Retina (tissue), 1 donor: ENCODE measurements around the gene RFNG.
"Not testable (repeated sequence)": the region's sequence is repeated elsewhere in the genome, so short reads cannot be mapped to it uniquely, and the experiment has no call there.

Source experiments
- DNase-seq: peaks from one replicate; pipeline ENCODE4 v3.0.0-alpha.2; 2016

RFNG gene

DNA sequence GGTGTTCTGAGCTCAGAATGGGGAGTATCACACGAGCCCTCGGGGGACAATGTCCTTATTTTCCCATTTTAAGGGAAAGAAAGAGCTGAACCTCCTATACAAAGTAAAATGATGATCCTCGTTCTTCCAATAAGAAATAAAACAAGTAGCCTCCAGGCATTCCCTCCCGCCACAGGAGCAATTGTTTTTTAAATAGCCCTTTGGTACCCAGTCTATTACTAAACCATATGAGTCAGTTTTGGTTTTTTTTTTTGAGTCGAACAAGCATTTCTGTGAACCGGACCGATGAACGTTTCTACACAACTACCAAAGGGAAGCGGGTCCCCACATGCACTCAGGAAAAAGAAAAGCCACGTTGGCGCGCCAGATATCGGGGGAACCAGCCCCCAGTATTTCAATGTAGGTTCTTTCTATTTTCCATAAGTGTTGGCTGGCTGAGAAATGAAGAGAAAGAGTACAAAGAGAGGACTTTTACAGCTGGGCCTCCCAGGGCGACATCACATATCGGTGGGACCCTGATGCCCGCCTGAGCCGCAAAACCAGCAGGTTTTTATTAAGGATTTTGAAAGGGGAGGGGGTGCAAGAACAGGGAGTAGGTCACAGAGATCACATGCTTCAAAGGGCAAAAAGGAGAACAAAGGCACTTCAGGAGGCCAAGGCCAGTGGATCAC lies 10.3 kb downstream of the RFNG start:
- no peak for DNase-seq

DNA sequence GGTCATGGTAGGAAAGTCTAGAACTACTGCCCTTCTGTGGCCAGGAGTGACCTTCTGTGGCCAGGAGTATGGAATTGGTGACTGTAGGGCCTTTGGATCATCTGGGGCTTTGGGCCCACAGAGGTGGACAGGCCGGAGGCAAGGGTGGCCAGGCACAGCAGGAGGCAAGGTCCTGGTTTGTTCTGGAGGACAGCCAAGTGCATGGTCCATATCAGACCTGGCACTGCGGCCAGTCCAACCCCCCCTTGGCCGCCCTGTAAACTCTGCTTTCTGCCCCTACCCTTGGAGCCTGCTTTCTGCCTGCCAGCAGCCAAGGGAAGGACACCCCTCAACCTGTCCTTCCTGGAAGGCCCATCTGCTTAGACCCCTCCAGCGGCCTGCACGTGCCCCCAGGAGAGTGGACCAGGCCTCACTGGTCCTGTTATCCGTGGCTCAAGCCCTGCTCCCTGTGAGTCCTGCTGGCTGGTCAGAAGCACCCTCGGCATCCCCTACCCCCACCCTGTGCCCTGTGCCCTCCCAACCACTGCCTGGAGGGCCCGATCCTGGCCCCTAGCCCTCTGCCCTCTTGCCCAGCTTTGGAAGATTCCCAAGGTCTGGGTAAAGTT lies 11.8 kb downstream of the RFNG start:
- no peak for DNase-seq

DNA sequence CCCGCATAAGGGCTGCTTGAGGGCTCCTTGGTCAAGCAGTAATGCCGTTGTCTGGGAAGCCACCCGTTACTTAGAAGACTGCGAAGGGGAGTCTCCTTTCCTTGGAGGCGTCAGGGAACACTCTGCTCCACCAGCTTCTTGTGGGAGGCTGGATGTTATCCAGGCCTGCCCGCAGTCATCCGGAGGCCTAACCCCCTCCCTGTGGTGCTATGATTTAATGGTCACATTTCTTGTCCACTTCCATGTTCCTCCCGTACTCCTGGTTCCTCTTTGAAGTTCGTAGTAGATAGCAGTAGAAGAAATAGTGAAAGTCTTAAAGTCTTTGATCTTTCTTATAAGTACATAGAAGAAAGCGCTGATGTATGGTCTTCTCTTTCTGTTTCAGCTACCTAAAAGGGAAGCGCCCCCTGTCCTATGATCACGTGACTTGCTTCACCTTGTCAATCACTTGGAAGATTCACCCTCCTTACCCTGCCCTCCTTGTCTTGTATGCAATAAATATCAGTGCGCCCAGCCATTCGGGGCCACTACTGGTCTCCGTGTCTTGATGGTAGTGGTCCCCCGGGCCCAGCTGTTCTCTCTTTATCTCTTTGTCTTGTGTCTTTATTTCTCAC lies 12.7 kb downstream of the RFNG start:
- DNase-seq, result not testable (repeated sequence)

DNA sequence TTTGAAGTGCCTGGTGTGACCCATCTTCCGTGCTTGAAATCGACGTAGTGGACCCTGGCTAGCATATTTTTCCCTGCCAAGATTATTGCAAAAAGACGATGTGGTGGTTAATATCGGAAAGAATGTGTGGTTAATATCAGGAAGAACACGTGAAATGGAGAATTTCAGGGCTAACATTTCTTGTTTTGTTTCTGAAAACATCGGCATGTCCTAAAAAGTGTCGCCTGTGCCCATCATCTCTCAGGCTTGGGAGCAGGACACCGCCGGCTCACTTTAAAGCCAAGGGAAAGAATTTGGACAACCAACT lies 13.8 kb downstream of the RFNG start:
- no peak for DNase-seq

DNA sequence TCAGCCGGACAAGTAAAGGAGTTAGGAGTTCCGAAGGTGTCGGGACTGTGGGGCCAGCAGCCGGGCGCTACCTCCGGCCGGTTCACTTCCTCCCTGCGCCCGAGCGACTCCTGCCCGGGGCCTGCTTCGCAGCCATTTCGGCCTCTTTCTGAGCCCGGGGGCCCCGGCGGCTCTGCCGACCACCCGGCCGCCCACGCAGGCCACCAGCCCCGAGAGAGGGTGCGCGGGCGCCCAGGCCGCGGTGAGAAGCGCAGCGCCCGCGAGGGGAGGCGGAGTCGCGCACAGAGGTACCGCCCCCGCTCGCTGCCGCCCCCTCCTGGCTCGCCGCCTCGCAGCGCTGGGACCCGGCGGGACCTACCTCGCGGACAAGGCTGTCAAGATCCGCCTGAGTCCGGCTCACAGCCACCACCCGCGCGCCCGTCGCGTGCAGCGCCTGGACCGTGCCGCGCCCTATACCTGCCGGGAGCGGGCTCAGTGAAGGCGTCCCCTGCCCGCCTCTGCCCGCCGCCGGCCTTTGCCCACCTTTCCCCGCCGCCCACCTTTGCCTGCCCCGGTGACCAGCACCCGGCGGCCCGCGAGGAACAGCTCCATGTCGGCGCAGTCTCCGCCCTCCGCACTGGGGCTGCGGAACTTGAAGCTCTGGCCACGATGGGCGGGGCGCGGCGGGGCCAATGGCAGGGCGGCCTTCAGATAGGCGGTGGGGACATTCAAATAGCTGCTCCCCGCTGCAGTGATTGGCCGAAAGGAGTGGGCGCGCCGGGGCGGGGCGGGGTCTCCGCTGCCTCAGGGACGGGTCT lies 14.3 kb downstream of the RFNG start, which contains the start of gene DCXR:
DCXR (minus strand) TSS at position 606 of the 797 bp plus-strand sequence; CDS start at position 591, 15 bp downstream.
- DNase-seq, result peak; percentile 98

DNA sequence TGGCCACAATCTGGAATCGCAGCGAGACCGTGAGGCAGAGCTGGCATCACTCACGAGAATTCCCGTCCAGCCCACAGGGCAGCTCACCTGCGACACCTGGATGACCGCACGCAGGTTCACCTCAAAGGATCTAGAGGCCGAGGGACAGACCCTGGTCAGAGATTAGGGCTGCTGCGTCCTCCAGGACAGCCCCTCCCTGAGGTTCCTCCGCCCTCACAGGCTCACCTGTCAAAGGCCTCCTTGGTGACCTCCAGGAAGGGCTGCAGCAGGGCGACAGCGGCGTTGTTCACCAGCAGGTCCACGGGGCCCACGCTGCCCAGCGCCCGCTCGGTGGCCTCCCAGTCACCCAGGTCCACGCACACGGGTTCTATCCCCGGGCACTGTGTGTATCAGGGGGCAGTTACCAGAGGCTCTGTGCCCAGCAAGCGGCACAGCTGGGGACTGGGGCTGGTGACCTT lies 14.9 kb downstream of the RFNG start:
- DNase-seq, result no peak

DNA sequence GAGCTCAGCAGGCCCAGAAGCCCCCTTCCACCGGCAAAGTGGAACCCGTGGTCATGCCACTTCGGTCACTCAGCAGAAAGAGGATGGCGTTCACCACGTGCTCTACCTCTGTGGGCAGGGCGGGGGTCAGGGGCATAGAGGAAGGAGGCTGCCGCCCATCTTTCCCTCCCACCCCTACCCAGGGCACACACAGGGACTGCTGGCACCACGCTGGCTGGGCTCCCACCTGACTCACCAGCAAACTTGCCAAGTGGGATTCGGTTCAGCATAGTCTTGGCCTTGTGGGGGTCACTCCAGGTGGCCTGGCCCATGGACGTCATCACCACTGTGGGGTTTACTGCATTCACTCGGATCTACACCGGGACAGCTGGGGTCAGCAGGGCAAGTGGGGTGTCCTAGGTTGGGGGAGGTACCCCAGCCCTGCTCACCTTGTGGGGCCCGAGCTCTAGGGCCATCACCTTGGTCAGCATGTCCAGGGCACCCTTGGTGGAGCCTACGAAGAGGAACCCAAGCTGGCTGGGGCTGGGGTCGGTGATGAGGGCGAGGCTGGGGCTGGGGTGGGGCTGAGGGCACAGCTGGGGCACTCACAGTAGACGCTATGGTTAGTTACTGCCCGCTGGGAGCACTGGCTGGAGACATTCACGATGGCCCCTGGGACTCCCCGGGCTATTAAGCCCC lies 15.5 kb downstream of the RFNG start:
- DNase-seq, result no peak

DNA sequence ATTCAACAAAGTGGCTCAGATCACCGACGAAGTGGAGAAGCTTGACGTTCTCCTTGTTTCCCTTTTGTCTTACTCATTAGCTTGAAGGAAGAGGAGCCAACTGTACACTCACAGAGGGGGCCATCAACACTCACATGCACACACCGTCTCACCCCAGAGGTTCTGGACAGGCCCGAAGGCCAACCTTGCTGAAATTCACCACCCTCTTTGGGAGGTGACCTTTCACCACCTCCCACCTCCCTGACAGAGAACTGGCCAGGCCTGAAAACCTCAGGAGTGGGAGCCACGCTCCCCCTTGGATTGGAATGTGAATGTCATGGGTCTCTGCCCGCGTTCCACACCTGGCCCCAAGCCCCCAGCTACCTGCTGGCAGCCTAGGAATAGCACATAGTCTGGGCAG lies 16.1 kb downstream of the RFNG start:
- no peak for DNase-seq

DNA sequence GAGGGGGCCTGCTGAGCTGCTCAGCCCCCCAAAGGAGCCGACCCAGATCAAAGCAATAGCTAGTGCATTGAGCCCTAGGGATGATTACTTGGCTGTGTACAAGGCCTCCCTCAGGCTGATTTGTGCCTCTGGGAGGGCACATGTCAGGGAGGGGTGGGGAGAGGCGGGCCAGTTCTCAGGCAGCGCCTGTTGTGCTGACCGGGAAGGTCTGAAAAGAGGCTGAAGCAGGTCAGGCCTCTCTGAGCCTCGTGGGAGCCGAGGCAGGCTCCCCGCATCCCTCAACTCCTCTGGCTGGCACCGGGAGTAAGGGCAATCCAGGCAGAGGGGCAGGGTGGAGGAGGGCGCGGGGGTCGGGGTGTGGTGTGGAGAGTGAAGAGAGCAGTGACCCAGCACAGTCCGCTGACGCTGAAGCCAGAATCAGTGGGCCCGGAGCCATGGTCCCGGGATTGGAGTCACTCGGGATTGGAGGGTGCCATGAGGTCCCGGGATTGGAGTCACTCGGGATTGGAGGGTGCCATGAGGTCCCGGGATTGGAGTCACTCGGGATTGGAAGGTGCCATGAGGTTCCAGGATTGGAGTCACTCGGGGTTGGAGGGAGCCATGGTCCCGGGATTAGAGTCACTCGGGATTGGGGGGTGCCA lies 17.1 kb downstream of the RFNG start:
- DNase-seq, result no peak

DNA sequence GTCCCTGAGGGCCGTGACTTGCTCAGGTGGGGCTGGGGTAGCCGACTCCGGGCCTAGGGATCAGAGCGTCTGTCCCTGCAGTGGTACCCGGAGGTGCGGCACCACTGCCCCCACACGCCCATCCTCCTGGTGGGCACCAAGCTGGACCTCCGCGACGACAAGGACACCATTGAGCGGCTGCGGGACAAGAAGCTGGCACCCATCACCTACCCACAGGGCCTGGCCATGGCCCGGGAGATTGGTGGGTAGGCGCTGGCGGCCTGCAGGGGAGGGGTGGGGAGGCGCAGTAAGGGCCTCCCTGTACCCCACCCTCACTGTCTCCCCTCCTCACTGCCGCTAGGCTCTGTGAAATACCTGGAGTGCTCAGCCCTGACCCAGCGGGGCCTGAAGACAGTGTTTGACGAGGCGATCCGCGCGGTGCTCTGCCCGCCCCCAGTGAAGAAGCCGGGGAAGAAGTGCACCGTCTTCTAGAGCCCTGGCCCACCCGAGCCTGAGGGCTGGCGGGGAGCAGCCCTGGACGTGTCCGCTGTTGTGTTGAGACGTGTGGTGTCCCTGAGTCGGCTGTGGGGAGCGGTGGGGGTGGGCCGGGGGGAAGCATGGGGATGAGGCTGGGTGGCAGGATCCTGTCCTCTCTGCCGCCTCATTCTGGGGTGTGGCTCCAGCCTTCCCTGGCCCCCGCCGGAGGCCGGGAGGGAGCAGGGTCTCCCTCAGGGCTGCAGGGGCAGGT lies 18.1 kb downstream of the RFNG start:
- DNase-seq, result no peak

DNA sequence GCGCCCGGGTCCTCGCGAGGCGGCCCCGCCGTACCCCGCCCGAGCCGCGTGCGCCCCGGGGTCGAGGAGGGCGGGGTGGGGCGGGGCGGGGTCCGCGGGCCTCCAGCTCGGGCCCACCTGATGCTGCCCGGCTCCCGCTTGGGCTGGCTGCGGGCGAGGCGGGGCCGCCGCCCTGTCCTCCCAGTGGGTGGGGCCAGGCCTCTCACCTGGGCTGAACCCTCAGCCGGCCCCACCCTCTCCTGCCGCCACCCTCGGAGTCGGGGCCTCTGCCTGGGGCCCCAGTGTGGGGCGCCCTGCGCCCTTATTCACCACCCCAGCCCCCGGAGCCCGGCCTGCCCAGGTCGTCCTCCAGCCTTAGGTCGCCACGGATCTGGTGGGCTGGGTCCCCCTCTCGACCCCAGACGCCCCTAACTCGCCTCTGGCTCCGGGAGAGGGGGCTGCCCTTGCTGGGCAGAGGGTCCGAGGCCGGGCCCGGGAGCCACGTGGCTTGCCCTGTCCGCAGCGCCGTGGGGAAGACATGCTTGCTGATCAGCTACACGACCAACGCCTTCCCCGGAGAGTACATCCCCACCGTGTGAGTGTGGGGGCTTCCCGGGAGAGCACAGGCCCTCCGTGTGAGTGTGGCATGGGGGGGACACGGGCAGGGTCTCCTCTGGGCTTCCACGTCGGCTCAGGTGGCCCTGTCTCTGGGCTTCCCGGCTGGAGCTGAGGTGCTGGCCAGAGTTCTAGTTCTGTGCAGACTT lies 19.6 kb downstream of the RFNG start:
- no peak for DNase-seq

DNA sequence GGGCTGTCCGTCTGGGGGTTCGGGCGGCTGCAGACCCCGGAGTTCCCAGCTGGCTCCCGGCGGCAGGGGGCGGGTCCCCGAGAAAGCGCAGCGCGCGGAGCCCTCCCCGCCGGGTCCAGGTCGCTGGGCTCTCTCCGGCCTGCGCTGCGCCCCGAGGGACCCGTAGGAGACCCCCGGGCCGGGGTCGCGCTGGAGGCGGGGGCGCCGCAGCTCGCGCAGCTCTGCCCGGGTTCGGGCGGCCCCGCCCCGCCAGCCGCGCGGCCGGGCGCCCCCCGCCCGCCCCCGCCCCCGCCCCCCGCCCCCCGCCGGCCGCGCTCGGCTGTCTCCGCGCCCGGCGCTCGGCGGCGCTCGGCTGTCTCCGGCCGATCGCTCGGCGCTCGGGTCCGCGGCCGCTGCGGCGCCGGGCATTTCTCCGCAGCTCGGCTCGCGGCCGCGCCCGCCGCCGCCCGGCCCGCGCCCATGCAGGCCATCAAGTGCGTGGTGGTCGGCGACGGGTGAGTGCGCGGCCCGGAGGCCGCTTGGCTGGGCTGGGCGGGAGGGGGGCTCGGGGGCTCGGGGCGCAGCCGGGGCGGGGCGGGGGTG lies 20.2 kb downstream of the RFNG start, which contains the start of gene RAC3:
RAC3 (plus strand) TSS at position 376 of the 582 bp plus-strand sequence; CDS start at position 460, 84 bp downstream.
- no peak for DNase-seq

DNA sequence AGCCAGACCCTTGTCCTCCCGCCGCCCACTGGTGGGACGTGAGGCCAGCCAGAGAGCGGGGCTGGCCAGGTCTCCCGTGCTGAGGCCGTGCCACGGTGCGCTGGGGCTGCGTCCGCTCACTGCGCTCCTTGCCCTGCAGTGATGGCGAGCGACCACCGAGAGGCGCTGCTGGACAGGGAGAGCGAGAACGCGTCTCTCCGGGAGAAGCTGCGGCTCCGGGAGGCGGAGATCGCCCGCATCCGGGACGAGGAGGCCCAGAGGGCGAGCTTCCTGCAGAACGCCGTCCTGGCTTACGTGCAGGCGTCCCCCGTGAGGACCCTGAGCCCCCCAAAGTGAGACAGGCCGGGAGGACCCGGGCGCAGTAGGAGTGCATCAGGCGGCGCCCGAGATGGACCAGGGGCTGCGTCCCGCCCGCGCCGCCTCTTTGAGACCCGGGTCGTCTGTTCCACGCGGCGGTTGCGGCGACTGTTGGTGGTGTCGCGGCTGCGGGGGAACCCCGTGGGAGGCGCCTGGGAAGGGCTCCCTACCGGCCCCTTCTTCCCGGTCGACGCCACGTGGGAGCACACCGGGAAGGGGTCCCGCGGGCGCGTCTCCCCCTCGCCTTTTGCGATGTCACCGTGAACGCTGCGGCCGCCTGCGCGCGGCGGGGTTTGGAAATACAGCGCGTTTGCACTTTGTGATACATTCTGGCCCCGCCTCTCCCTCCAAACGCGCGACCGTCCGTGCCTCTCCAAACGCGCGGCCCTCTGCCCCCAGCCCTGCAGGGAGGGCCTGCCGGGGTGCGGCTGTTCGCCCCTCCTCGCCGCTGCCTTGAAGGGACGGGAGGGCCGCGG lies 20.9 kb downstream of the RFNG start:
- peak; percentile 94 for DNase-seq

DNA sequence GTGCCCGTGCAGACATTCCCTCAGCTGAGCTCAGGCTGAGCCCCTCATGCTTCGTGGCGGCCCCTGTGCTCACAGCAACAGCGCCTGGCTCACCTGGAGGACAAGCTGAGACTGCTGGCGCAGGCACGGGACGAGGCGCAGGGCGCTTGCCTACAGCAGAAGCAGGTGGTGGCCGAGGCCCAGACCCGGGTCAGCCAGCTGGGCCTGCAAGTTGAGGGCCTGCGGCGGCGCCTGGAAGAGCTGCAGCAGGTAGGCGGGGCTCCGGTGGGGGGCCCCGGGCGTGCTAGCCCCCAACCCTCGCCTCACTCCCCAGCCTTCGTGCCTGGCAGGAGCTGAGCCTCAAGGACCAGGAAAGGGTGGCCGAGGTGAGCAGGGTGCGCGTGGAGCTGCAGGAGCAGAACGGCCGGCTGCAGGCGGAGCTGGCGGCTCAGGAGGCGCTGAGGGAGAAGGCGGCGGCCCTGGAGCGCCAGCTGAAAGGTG lies 21.6 kb downstream of the RFNG start:
- DNase-seq, result no peak

DNA sequence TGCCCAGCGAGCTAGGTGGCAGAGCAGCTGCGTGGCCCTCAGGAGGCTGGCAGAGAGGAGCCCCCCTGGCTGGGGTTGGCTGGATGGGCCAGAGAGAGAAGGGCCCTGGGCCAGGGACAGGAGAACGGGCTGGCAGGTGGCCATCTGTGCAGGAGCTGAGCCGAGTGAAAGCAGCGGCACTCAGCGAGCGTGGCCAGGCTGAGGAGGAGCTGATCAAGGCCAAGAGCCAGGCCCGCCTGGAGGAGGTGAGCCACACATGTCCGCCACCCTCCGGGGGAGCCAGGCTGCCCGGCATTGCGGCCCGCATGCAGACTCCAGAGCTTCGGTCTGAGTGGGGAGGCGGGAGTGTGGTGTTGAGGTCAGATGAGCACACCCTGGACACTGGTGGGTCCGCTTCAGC lies 22.2 kb downstream of the RFNG start:
- no peak for DNase-seq

DNA sequence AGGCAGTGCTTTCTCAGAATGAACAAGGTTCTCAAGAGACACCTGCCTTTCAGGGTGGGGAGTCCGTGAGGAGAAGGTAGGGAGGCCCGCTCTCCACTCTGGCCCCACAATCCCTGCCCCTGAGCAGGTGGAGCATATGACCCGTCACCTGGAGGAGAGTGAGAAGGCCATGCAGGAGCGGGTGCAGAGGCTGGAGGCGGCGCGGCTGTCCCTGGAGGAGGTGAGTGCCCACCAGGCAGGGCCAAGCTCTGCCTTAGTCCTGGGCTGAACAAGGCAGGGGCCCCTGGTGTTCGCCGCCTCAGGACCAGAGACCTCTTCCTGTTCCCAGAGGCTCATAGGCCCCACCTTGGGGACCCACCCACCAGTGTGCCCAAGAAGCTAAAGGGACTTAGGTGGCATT lies 22.6 kb downstream of the RFNG start:
- DNase-seq, result no peak

DNA sequence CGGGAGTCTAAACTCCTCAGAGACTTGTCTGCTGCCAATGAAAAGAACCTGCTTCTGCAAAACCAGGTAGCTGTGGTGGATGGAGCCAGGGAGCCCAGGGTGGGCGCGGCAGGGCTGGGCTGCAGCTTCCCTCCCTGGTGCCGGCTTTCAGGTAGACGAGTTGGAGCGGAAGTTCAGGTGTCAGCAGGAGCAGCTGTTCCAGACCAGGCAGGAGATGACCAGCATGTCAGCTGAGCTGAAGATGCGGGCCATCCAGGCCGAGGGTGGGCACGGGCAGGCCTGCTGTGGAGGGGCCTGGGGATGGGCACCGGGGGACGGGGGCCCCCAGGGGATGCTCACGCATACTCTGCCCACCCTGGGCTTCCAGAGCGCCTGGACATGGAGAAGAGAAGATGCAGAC lies 23.4 kb downstream of the RFNG start:
- DNase-seq, result no peak

DNA sequence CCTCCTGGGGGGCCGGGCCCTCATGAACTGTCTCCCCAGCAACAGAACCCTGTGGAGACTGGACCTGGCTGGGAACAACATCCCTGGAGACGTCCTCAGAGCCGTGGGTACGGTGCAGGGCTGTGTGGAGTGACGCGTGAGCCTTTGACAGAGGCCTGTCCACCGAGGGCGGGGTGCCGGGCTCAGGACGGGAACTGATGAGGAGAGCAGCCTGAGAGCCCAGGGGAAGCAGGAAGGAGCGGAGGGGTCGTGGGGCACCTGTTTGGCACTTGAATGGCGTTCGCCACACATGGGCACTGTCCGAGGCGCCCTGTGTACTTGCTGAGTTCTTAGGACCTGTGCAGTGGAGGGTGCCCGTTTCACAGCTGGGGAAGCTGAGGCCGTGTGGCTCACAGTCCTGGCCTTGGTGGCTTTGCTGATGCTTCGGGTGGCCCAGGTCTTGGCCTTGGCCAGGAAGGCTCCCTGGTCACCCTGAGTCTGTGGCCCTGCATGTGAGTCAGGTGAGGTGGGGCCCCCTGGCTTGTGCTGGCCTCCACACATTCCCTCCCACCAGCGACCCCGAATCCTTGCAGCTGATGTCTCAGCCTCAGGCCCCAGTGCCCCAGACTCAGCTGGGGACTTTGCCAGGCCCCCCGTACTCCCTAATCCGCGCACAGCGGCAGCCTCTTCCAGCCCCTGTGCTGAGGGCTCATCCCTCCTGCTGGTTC lies 26.1 kb downstream of the RFNG start:
- no peak for DNase-seq

DNA sequence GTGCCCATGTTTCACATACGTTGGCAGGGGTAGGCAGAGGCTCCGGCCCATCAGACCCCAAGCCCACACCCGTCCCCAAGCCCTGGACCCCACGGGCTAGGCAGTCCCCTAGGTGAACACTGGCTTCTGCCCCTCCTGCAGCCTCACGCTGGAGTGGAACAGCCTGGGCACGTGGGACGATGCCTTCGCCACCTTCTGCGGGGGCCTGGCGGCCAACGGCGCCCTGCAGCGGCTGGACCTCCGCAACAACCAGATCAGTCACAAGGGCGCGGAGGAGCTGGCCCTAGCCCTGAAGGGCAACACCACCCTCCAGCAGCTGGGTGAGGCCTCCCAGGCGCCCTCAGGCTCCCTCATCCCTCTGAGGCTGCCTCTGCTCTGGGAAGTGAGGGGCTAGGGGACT lies 26.8 kb downstream of the RFNG start:
- no peak for DNase-seq
